H1 (cell line): Measurements from ENCODE around the gene HNF4A. TPM values are rescaled to one million over a fixed set of nuclear protein-coding genes. Genes with fewer than 3 reads are reported as not detected.

Source experiments
- CTCF ChIA-PET: fragments of 300-600 bp; sonication (Branson Sonifier 250); formaldehyde crosslinking; loops from one replicate; lab custom pipeline; 2021; ENCODE audit not compliant: partially characterized antibody; lab: Charles Lee
- POLR2A ChIA-PET: fragments of 300-600 bp; sonication (Branson Sonifier 250); formaldehyde crosslinking; loops from one replicate; lab custom pipeline; 2021; ENCODE audit warnings: inconsistent platforms; ENCODE audit not compliant: partially characterized antibody; lab: Charles Lee
- DNase-seq, 2 experiments: peaks; one replicate each; pipeline versions ENCODE4 v3.0.0 to v3.0.0-alpha.2; 2010 to 2022; ENCODE audit warnings: low spot score in 2 of 2, low read depth in 1 of 2, mixed read lengths in 1 of 2
- FAIRE-seq: peaks from 2 replicates; lab custom pipeline; 2011; peaks lifted over from hg19 to GRCh38; lab: Jason Lieb, UNC
- H2AFZ ChIP-seq: 2 replicates; pipeline ENCODE4 v1.8.1; 2012; ENCODE audit warnings: low read length, inconsistent platforms
- H2AK5ac ChIP-seq: 2 replicates; pipeline ENCODE4 v1.6.1; 2013; ENCODE audit warnings: low read depth, low read length
- H2BK120ac ChIP-seq: replicated peaks from 2 replicates; pipeline ENCODE3; 2013; ENCODE audit warnings: low read depth, low read length, inconsistent platforms
- H2BK12ac ChIP-seq: 2 replicates; pipeline ENCODE4 v1.6.1; 2013; ENCODE audit warnings: low read depth, low read length
- H2BK15ac ChIP-seq: 2 replicates; pipeline ENCODE4 v1.6.1; 2013; ENCODE audit warnings: low read length
- H2BK20ac ChIP-seq: 2 replicates; pipeline ENCODE4 v1.6.1; 2013; ENCODE audit warnings: low read length
- H2BK5ac ChIP-seq: 2 replicates; pipeline ENCODE4 v1.6.1; 2013; ENCODE audit warnings: low read depth, low read length
- H3K14ac ChIP-seq: 2 replicates; pipeline ENCODE4 v1.6.1; 2013; ENCODE audit warnings: inconsistent platforms; ENCODE audit not compliant: insufficient read length
- H3K18ac ChIP-seq: 2 replicates; pipeline ENCODE4 v1.6.1; 2013; ENCODE audit warnings: low read length; ENCODE audit errors: extremely low read depth
- H3K23ac ChIP-seq: 2 replicates; pipeline ENCODE4 v1.6.1; 2013; ENCODE audit warnings: inconsistent platforms; ENCODE audit not compliant: insufficient read length
- H3K23me2 ChIP-seq: 2 replicates; pipeline ENCODE4 v1.6.1; 2013; ENCODE audit warnings: low read depth, low read length
- H3K27ac ChIP-seq: 2 replicates; pipeline ENCODE4 v1.6.1; 2011; ENCODE audit warnings: low read depth, low read length, inconsistent platforms
- H3K27me3 ChIP-seq, 4 experiments: replicated peaks in 1 of 4; 1 replicate in 1 of 4; 2 replicates in 3 of 4; pipeline versions ENCODE4 v1.6.1 to v1.8.1; 2011 to 2013; ENCODE audit warnings: low read length in 3 of 4, mild to moderate bottlenecking in 3 of 4, inconsistent platforms in 2 of 4, mixed read lengths in 2 of 4, moderate library complexity in 1 of 4; ENCODE audit not compliant: control insufficient read depth in 3 of 4, insufficient read depth in 3 of 4; ENCODE audit errors: extremely low read depth in 1 of 4
- H3K36me3 ChIP-seq, 4 experiments: 2 replicates each; pipeline versions ENCODE4 v1.6.1 to v1.8.1; 2011 to 2013; ENCODE audit warnings: mild to moderate bottlenecking in 4 of 4, low read length in 3 of 4, moderate library complexity in 2 of 4, control low read depth in 1 of 4, inconsistent platforms in 1 of 4; ENCODE audit not compliant: insufficient read depth in 4 of 4, control insufficient read depth in 2 of 4
- H3K4ac ChIP-seq: replicated peaks from 2 replicates; pipeline ENCODE3; 2013; ENCODE audit warnings: low read length, low read depth, mixed read lengths, inconsistent platforms; ENCODE audit not compliant: insufficient read length
- H3K4me1 ChIP-seq, 4 experiments: replicated peaks in 1 of 4; 1 replicate in 1 of 4; 2 replicates in 3 of 4; pipeline versions ENCODE4 v1.6.1 to v1.8.1; 2011 to 2013; ENCODE audit warnings: low read length in 3 of 4, inconsistent platforms in 2 of 4, mixed read lengths in 1 of 4; ENCODE audit not compliant: insufficient read depth in 4 of 4, control insufficient read depth in 3 of 4
- H3K4me2 ChIP-seq, 2 experiments: 2 replicates each; pipeline versions ENCODE4 v1.6.1 to v1.8.1; 2011 to 2013; ENCODE audit warnings: low read depth in 2 of 2, low read length in 2 of 2, control low read depth in 1 of 2, inconsistent platforms in 1 of 2, mild to moderate bottlenecking in 1 of 2; ENCODE audit not compliant: insufficient read depth in 1 of 2
- H3K4me3 ChIP-seq, 4 experiments: fragments of 200-600, 300-600 bp in 1 of 4; sonication (generic), shearing (Covaris generic), sonication (Bioruptor Twin) in 1 of 4; 2 replicates each; pipeline versions ENCODE4 v1.5.1 to v1.8.1; 2011 to 2016; ENCODE audit warnings: low read length in 4 of 4, low read depth in 3 of 4, control low read depth in 2 of 4, inconsistent platforms in 2 of 4, mild to moderate bottlenecking in 2 of 4, mixed read lengths in 1 of 4, moderate library complexity in 1 of 4; ENCODE audit not compliant: insufficient read depth in 2 of 4; ENCODE audit errors: extremely low read depth in 1 of 4
- H3K56ac ChIP-seq: replicated peaks from 2 replicates; pipeline ENCODE3; 2013; ENCODE audit warnings: low read depth, mild to moderate bottlenecking, mixed read lengths, low read length, inconsistent platforms; ENCODE audit not compliant: insufficient read length
- H3K79me1 ChIP-seq: 2 replicates; pipeline ENCODE4 v1.6.1; 2013; ENCODE audit warnings: low read depth, low read length, control low read depth
- H3K79me2 ChIP-seq, 2 experiments: 2 replicates each; pipeline versions ENCODE4 v1.6.1 to v1.8.1; 2012 to 2013; ENCODE audit warnings: low read length in 2 of 2, mild to moderate bottlenecking in 2 of 2, inconsistent platforms in 1 of 2; ENCODE audit not compliant: insufficient read depth in 2 of 2, control insufficient read depth in 1 of 2
- H3K9ac ChIP-seq, 4 experiments: replicated peaks in 1 of 4; 1 replicate in 1 of 4; 2 replicates in 3 of 4; pipeline versions ENCODE4 v1.6.1 to v1.8.1; 2011 to 2013; ENCODE audit warnings: low read depth in 3 of 4, low read length in 3 of 4, control low read depth in 2 of 4, mild to moderate bottlenecking in 2 of 4, moderate library complexity in 2 of 4, inconsistent platforms in 1 of 4; ENCODE audit errors: extremely low read depth in 1 of 4
- H3K9me3 ChIP-seq, 2 experiments: 2 replicates each; pipeline versions ENCODE4 v1.6.1 to v1.8.1; 2012 to 2013; ENCODE audit warnings: mild to moderate bottlenecking in 2 of 2, moderate library complexity in 2 of 2, control low read depth in 1 of 2, inconsistent platforms in 1 of 2, low read depth in 1 of 2, low read length in 1 of 2, mixed read lengths in 1 of 2; ENCODE audit not compliant: insufficient read depth in 2 of 2
- H4K20me1 ChIP-seq, 2 experiments: replicated peaks in 1 of 2; 2 replicates each; pipeline versions ENCODE3 to v1.8.1; 2011 to 2013; ENCODE audit warnings: inconsistent platforms in 2 of 2, low read length in 2 of 2, mild to moderate bottlenecking in 1 of 2; ENCODE audit not compliant: insufficient read depth in 2 of 2, control insufficient read depth in 1 of 2
- H4K5ac ChIP-seq: 2 replicates; pipeline ENCODE4 v1.6.1; 2013; ENCODE audit warnings: low read length, low read depth, mixed read lengths, inconsistent platforms; ENCODE audit not compliant: insufficient read length
- H4K8ac ChIP-seq: 2 replicates; pipeline ENCODE4 v1.8.0; 2013; ENCODE audit warnings: mild to moderate bottlenecking, moderate library complexity, low read length, inconsistent platforms; ENCODE audit not compliant: insufficient read depth; ENCODE audit errors: extremely low read depth
- H4K91ac ChIP-seq: replicated peaks from 2 replicates; pipeline ENCODE3; 2013; ENCODE audit warnings: low read length, mixed read lengths, inconsistent platforms; ENCODE audit not compliant: insufficient read length
- EP300 ChIP-seq, 2 experiments: IDR thresholded peaks; 1 replicate in 1 of 2; 2 replicates in 1 of 2; pipeline ENCODE4 v1.6.1; 2011 to 2012; ENCODE audit warnings: low read depth in 2 of 2, low read length in 2 of 2, mild to moderate bottlenecking in 2 of 2, borderline replicate concordance in 1 of 2, inconsistent platforms in 1 of 2, moderate library complexity in 1 of 2
- HDAC6 ChIP-seq: IDR thresholded peaks from one replicate; pipeline ENCODE4 v1.7.1; 2012; ENCODE audit warnings: low read depth, mild to moderate bottlenecking, inconsistent platforms, low read length, moderate library complexity
- KDM1A ChIP-seq: fragments of 200-600, 300-600 bp; sonication (generic); IDR thresholded peaks from 2 replicates; pipeline ENCODE4 v1.7.1; 2016; ENCODE audit warnings: mild to moderate bottlenecking, low read length, borderline replicate concordance
- NANOG ChIP-seq: IDR thresholded peaks from 2 replicates; pipeline ENCODE4 v1.6.1; 2011; ENCODE audit warnings: low read length, low read depth, mild to moderate bottlenecking, inconsistent platforms; ENCODE audit not compliant: insufficient read depth, poor library complexity, severe bottlenecking
- WGBS, 2 experiments: shearing (Covaris generic) in 1 of 2; methylation state at CpG; one replicate each; pipeline versions ENCODE4 v1.1.6 to v1.1.7; 2013 to 2015; ENCODE audit warnings: low lambda C conversion rate in 2 of 2, mixed read lengths in 2 of 2, inconsistent platforms in 1 of 2, low coverage in 1 of 2, missing lambda C conversion rate in 1 of 2; ENCODE audit not compliant: insufficient replicate concordance in 2 of 2, insufficient coverage in 1 of 2, insufficient read length in 1 of 2; ENCODE audit errors: extremely low coverage in 1 of 2, missing lambda C conversion rate in 1 of 2; 5-methylcytosine and 5-hydroxymethylcytosine counted together
- polyA plus RNA-seq, 7 experiments: library from polyadenylated mRNA; depleted of rRNA in 3 of 7; stranded (reverse) in 5 of 7; unstranded in 2 of 7; fragments of >200 nt in 5 of 7; fragments of 200-250 nt in 2 of 7; gene quantifications; 1 replicate in 5 of 7; 2 replicates in 1 of 7; 4 replicates in 1 of 7; pipeline versions ENCODE4 v1.2.1 to v1.2.3, GENCODE V29; 2011 to 2013; ENCODE audit warnings: missing spikeins in 2 of 7, mixed read lengths in 2 of 7
- total RNA-seq: library from RNA; stranded (reverse); fragmentation: NEBNext Ultra II Directional; extraction: Animal tissue kit (Norgen Biotek cat#: 25700); gene quantifications from 2 replicates; pipeline ENCODE4 v1.2.1, GENCODE V29; 2021

The HNF4A gene
- total and polyA plus RNA-seq, 2 of the 8 experiments (the other 6 are each of a cell fraction or from before 2014, with no cell fraction given), result 0.03 TPM; not detected in 1

DNA sequence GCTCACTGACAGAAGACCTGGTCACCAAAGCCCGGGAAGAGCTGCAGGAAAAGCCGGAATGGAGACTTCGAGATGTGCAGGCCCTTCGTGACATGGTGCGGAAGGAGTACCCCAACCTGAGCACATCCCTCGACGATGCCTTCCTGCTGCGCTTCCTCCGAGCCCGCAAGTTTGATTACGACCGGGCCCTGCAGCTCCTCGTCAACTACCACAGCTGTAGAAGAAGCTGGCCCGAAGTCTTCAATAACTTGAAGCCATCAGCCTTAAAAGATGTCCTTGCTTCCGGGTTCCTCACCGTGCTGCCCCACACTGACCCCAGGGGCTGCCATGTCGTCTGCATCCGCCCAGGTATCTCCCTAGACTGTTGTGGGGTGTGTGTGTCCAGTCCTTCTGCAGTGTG, 124.6 kb downstream of the HNF4A start:
- Histone ChIP-seq H2BK12ac (no peak overlapping the region), H3K14ac (no peak overlapping the region), H3K9me3 (no peaks in the 10 kb centered on the region), H2AK5ac (no peak overlapping the region), H3K56ac (no peak overlapping the region), H2AFZ (no peak overlapping the region), H3K18ac (no peak overlapping the region), H3K23me2 (peaks cover 7% of the 10 kb centered on the region)
- DNase-seq, result no peak
- CTCF ChIA-PET, result interaction anchor here (0.5 to 0.8 kb wide), 4 partner anchors 30 to 258 kb away, joined by 3 to 4 read pairs (median 3); no protein-coding TSS in a partner anchor
- TF ChIP-seq NANOG (no peak), HDAC6 (no peak), KDM1A (no peak), EP300 (IDR thresholded peaks at IDR 0.05; ENCODE audit: borderline replicate concordance in 1 of 2, low read depth in 2 of 2, low read length in 2 of 2) (no peak)
- TF ChIP-seq, all 59 proteins: peak for 0
- H3K4me1 ChIP-seq, result peaks cover 2 to 11% (median 3%) of the 10 kb centered on the region in 4 experiments; a peak in 5 of 7 replicates
- no peak overlapping the region for H2BK120ac ChIP-seq
- no peaks in the 10 kb centered on the region for H3K27me3 ChIP-seq
- no peak for FAIRE-seq
- no peak overlapping the region for H4K8ac ChIP-seq
- no peak overlapping the region for H3K4ac ChIP-seq
- H2BK15ac ChIP-seq, result no peak overlapping the region
- H2BK5ac ChIP-seq, result no peak overlapping the region
- no peak overlapping the region for H4K91ac ChIP-seq
- no peak overlapping the region for H2BK20ac ChIP-seq
- H3K79me2 ChIP-seq, result peaks cover 0 to 13% of the 10 kb centered on the region in 2 experiments; a peak in 2 of 4 replicates
- no peaks in the 10 kb centered on the region for H3K79me1 ChIP-seq
- H4K5ac ChIP-seq, result no peak overlapping the region
- H3K27ac ChIP-seq, result no peak overlapping the region
- POLR2A ChIA-PET, result interaction anchor here (0.8 to 1.7 kb wide), 3 partner anchors 8 to 23 kb away, joined by 3 to 5 read pairs (median 3); no protein-coding TSS in a partner anchor
- H3K9ac ChIP-seq, result no peak overlapping the region
- 88% methylated on average over 18 of the region's 18 CpGs; no CpG with 5 or more reads in 1 of the 2 experiments for WGBS, 2 experiments
- H4K20me1 ChIP-seq, result peaks cover 0 to 1% of the 10 kb centered on the region in 2 experiments
- H3K23ac ChIP-seq, result no peak overlapping the region
- peaks cover 3 to 11% (median 7%) of the 10 kb centered on the region in 4 experiments; a peak in 6 of 8 replicates for H3K36me3 ChIP-seq
- H3K4me3 ChIP-seq, result no peak overlapping the region
- no peak overlapping the region for H3K4me2 ChIP-seq
